GM12872 (cell line): ENCODE results near the gene FUZ.

ENCODE experiments used
- CTCF ChIP-seq: IDR thresholded peaks from 3 replicates; pipeline ENCODE4 v1.5.1; 2011; ENCODE audit warnings: low read depth, mild to moderate bottlenecking, low read length, moderate library complexity; ENCODE audit not compliant: insufficient read depth

The FUZ gene

GRCh38 chr19:49849433-49850220, 36.5 kb upstream of the FUZ start:
- no peak for TF ChIP-seq CTCF

GRCh38 chr19:49848938-49849337, 35.8 kb upstream of the FUZ start:
- TF ChIP-seq CTCF, result no peak

- TF ChIP-seq CTCF, result no peak
These were observed 34.9 kb upstream of the FUZ start for GRCh38 chr19:49847731-49848696.

GRCh38 chr19:49846408-49846807, 33.3 kb upstream of the FUZ start:
- TF ChIP-seq CTCF, result no peak

GRCh38 chr19:49845414-49845813, 32.3 kb upstream of the FUZ start:
- no peak for TF ChIP-seq CTCF

GRCh38 chr19:49844138-49845095, 31.3 kb upstream of the FUZ start:
- no peak for TF ChIP-seq CTCF
